Occipital lobe (tissue), 2 donors: Measurements from ENCODE around the gene ZNF714. TPM values are rescaled to one million over a fixed set of nuclear protein-coding genes. Genes with fewer than 3 reads are reported as not detected.

Experiments used
- DNase-seq: peaks from one replicate; lab custom pipeline; 2025; lab: John Stamatoyannopoulos, UW
- total RNA-seq: library from RNA; depleted of rRNA; stranded (reverse); fragments of >200 nt; gene quantifications from one replicate; pipeline ENCODE4 v1.2.3, GENCODE V29; 2014

The ZNF714 gene
- 51.5 TPM for total RNA-seq

DNA sequence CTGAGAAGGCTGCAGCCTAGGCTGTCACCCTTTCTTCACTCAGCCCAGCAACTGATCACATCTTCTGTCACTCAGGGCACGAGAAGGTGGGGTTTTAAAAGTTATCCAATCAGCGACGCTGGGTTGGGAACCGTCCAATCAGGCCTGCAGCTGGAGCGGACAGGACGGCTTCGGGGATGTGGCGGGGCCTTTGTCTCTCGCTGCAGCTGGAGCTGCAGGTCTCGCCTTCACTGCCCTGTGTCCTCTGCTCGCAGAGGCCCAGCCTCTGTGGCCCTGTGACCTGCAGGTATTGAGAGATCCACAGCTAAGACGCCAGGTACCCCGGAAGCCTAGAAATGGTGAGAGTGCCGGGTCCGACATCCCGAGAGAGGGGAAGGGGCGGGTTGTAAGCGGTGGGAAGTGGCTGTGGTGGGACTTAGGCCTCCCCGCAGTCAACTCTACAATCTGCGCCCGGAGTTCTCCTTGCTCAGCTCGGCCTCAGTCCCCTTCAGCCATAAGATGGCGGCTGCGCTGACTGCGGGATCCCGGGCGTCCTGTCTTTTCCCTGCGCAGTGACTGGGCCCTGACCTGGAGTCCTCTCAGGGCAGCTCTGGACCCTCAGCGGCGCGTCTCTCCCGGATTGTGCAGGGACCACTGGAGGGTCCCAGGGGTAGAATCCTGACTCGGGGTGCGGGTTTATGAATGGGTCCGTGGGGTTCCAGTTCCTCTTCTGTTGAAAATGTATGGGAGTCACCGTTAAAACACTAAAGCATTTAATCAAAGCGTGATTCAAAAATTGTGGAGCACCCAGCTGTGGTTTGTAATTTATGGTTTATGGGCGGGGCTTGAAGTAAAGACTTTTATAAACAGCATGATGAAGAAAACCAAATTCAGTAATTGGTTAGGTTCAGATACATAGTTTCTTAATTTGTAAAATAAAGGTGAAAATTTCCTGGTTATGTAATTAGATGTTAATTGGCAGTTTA is at the start of gene ZNF714:
ZNF714 (plus strand) TSS at position 193 of the 965 bp plus-strand sequence. CDS start 16,066 bp downstream, outside the sequence.
- DNase-seq, result peak; percentile 82

DNA sequence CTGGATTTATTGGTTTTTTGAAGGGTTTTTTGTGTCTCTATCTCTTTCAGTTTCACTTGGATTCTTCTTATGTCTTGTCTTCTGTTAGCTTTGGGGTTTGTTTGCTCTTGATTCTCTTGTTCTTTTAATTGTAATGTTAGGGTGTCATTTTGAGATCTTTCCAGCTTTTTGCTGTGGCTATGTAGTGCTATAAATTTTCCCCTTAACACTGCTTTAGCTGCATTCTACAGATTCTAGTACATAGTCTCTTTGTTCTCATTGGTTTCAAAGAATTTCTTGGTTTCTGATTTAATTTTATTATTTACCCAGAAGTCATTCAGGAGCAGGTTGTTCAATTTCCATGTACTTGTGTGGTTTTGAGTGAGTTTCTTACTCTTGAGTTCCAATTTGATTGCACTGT is 37.0 kb upstream of the ZNF714 start:
- no peak for DNase-seq

DNA sequence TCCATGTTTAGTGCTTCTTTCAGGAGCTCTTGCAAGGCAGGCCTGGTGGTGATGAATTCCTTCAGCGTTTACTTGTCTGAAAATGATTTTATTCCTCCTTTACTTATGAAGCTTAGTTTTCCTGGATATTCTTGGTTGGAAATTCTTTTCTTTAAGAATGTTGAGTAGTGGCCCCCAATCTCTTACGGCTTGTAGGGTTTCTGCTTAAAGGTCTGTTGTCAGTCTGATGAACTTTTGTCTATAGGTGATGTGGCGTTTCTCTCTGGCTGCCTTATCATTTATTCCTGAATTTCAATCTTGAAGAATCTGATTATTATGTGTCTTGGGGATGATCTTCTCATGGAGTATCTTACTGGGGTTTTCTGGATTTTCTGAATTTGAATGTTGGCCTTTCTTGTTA is 35.5 kb upstream of the ZNF714 start:
- DNase-seq, result no peak

DNA sequence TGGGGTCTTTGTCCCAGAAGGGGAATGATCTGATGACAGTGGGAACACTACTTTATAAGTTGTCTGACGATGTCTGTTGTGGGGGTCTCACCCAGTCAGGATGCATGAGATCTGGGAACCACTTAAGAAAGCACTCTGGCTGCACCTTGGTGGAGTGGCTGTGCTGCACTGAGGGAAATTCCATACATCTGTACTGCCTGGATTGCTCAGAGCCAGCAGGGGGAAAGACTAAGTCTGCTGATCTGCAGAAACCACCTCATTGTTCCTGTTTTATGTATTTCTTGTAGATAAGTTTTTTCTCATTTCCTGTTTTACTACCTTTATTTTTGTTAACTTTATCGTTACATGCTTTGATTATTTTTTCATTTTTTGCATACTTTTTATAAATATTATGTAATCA is 34.3 kb upstream of the ZNF714 start:
- DNase-seq, result no peak

DNA sequence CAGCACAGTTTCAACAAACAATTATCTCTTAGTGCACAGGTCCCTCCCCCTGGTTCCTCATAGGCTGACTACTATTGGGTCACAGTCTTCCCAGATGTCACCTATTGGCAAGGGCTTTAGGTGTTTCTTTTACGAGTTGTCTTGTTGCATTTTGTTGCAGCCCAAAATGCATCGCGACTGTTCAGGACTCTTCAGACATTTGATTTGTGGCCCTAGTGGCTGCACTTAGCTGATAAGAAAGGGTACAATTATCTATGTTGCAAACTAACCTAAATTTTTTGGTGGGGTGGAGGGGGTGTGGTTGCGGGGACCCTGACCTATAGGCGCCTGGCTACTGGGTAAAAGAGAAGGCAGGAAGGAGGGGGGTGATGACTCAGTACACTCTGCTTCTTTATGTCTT is 29.1 kb upstream of the ZNF714 start:
- no peak for DNase-seq

DNA sequence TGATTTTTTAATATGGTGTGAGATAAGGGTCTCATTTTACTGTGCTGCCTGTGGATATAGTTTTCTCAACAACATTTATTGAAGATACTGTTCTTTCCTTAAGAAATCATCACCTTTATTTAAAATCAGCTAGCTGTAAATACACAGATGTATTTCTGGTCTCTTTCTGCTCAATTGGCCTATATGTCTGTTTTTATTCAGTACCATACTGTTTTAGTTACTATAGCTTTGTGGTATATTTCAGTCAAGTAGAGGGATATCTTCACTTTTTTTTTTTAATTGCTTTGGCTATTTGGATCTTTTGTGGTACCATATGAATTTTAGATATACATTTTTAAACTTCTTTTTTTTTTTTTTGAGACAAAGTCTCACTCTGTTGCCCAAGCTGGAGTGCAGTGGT is 16.7 kb upstream of the ZNF714 start:
- no peak for DNase-seq

DNA sequence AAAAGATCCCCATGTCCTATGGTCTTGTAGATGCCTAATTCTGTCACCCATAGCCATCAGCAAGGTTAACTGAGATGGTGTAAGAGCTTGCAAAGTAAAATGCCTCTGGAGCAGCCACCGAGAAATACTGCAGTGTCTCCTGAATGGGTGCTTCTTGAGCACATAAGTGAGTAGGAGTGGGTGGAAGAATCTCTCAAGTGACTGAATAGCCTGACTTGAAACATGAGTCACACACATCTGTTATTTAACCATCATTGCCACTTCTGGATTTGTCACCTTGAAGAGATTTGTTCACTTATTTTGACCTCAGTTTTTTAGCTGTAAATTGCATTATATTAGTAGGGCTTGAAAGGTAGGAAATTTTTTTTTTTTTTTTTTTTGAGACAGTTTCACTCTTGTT is 2.3 kb downstream of the ZNF714 start:
- DNase-seq, result no peak

DNA sequence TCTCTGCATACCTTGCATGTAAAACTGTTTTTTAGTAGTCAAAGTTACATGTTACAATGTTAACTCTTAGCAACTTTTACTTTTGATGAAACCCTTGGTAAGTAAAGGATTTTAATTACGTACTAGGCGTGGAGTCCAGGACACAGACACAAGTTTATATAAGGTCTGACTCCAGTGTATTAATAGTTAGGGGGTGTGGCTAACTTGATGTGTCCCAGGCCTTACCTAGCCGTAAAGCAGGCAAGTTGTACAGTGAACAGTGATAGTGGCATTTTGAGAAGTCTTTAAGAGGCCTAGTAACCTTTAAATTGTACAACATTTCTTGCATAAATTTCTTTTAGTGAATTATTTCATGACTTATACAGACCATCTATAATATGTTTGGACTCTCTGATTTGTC is 5.9 kb downstream of the ZNF714 start:
- no peak for DNase-seq

DNA sequence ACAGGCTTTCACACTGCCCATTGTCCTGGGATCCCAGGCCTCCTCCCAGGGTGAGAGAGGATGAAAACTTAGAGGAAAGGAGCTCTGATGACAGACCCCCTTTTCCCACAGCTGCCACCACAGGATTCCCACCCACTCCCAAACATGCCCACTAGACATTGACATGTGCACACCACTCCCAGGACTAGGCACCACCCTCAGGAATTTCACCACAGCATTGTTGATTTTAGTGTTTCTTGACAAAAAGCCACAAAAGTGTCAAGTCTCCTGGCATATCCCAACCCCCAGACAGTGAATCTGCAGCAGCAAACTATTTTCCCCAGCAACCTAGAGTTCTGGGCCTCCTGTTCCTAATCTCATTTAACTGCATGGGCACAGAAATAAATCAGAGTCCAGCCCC is 10.1 kb downstream of the ZNF714 start:
- DNase-seq, result no peak

DNA sequence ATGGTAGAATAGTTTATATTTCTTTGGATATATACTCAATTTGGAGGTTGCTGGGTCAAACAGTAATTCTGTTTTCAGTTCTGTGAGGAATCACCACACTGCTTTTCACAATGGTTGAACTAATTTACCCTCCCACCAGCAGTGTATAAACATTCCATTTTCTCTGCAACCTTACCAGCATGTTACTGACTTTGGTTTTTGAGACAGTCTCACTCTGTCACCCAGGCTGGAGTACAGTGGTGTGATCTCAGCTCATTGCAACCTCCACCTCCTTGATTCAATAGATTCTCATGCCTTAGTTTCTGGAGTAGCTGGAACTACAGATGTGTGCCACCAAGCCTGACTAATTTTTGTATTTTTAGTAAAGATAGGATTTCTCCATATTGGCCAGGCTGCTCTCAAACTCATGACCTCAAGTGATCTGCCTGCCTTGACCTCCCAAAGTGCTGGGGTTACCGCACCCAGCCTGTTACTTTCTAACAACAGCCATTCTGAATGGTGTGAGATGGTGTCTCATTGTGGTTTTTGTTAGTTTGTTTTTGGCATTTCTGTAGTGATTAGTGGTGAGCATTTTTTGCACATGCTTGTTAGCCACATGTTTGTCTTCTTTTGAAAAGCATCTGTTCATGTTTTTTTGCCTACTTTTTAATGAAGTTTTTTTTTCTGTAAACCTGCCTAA is 12.5 kb downstream of the ZNF714 start:
- no peak for DNase-seq

DNA sequence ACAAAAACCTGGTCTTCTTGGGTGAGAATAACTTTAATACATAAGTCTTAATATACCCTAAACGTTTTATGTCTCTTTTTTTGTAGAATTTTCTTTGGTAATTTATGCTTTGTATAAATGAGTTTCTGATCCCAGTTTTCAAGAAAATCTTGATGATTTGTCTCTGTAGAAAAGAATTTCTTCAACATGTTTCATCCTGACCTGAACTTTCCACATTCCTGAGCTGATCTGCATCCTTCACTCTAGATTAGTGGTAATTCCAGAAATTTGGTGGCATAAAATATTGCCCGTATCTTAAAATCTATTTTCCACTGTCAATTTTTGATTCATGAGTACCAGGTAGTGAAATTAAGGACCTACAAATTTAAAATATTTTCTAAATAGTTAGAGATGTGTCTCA is 16.3 kb downstream of the ZNF714 start:
- no peak for DNase-seq

DNA sequence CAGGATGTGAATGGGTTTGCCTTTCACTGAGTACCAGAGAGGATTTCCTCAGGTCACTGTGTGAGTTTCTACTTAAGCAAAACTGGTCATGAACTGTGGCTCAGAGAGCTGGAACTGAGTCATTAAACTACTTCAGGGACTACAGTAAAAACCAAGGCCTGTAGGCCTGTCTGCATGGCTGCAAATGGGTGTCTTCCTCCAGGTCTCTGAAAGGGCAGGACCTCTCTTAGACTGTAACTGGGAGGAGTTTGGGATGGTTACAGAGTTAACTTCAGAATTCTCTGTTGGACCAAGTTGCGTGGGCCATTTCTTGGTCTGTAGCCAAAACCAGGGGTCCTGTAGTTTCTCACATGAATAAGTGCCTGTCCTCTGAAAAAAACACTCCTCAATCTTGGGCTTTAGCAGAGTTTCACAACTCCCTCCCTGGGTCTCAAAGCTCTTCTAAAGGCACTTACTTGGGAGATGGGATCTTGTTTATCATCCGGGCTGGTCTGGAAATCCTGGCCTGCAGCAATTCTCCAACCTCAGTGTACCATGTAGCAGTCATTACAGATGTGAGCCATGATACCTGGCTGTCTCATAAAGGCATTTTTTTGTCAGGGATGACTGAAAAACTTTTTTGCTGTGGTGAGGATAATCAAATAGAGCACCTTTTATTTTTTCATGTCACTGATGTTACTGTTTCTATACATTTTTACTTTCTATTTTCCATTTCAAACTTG is 19.7 kb downstream of the ZNF714 start:
- DNase-seq, result no peak

DNA sequence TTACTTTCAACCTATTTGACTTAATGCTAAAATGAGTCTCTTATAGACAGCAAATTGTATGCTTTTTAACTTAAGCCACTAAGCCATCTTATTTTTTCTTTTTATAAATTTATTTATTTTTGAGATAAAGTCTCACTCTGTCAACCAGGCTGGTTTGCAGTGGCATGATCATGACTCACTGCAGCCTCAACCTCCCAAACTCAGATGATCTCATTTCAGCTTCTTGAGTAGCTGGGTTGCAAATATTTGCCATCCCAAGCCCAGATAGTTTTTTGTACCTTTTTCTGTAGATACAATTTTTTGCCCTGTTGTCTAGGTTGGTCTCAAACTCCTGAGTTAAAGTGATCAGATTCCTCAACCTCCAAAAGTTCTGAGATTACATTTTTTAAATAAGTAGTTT is 27.1 kb downstream of the ZNF714 start:
- no peak for DNase-seq

DNA sequence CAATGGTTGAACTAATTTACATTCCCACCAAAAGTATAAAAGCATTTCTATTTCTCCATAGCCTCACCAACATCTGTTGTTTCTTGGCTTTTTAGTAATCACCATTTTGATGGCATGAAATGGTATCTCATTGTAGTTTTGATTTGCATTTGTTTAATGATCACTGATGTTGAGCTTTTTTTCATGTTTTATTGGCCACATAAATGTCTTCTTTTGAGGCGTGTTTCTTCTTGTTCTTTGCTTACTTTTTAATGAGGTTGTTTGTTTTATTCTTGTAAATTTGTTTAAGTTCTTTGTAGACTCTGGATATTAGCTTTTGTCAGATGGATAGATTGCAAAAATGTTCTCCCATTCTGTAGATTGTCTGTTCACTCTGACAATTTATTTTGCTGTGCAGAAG is 28.2 kb downstream of the ZNF714 start:
- DNase-seq, result no peak

DNA sequence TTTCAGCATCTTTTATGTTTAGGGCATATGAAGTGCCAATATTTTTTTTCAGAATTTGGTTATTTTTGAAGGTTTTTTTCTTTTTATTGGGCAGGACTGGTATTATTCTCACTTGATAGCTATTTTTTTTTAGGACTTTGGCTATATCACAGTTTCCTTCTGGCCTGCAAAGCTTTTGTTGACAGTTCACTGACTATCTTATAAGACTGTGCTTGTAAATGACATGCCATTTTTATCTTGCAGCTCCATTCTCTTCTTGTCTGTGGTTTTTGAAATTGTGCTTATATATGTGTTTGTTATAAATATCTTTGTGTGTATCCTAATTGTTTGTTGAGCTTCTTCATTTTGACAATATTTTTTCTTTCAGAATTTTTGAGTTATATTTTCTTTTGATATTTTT is 33.4 kb downstream of the ZNF714 start:
- no peak for DNase-seq

DNA sequence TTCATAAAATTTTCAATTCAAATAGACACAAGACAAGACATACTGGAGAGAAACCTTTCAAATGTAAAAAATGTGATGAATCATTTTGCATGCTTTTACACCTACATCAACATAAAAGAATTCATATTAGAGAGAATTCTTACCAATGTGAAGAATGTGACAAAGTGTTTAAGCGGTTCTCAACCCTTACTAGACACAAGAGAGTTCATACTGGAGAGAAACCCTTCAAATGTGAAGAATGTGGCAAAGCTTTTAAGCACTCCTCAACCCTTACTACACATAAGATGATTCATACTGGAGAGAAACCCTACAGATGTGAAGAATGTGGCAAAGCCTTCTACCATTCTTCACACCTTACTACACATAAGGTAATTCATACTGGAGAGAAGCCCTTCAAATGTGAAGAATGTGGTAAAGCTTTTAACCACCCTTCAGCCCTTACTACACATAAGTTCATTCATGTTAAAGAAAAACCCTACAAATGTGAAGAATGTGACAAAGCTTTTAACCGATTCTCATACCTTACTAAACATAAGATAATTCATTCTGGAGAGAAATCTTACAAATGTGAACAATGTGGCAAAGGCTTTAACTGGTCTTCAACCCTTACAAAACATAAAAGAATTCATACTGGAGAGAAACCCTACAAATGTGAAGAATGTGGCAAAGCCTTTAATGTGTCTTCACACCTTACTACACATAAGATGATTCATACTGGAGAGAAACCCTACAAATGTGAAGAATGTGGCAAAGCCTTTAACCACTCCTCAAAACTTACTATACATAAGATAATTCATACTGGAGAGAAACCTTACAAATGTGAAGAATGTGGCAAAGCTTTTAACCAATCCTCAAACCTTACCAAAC is 35.3 kb downstream of the ZNF714 start:
- DNase-seq, result no peak

DNA sequence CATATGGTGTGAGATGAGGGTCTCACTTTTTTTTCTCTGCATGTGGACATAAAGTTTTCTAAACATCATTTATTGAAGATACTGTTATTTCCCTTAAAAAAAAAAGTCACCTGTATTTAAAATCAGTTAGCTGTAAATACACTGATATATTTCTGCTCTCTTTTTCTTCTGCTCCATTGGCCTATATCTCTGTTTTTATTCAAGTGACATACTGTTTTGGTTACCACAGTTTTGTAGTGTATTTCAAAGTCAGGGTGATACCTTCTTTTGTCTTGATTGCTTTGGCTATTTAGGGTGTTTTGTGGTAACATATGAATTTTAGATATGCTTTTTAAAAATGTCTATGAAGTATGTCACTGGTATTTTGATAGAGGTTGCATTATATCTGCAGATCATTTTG is 44.1 kb downstream of the ZNF714 start:
- DNase-seq, result no peak

DNA sequence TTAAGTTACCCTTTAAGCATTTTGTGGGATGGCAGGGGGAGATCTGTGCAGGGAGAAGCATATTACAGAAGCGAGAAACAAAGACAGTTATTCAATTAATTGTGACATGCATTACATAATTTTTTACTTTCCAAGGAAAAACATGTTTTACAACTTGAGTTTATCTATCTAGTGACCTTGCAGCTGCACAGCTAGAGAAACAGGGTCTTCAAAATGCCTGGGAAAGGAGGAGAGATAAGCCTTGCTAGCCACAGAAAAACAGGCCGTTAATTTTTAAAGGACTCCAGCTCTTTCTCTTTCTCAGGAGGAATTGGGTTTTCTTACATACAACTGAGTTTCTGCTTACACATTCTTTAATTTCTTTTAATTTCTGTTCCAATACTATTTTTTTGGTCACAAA is 45.0 kb downstream of the ZNF714 start:
- no peak for DNase-seq

DNA sequence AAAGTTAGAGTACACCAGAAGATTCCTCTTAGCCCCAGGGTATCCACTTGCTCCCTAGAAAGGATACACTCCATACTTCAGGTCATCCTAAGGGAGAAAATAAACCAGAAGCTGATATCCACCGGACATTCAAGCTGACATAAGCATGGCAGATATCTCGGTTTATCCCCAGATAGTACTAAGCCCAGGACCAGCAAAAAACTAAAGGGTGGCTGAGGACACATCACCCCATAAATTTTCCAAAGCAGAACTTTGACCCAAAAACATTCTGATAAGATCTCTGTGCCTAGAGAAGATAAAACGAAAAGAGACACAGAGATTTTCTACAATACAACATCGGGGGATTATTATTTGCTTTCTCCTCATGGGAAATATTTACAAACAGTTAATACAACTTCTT is 45.9 kb downstream of the ZNF714 start:
- no peak for DNase-seq

DNA sequence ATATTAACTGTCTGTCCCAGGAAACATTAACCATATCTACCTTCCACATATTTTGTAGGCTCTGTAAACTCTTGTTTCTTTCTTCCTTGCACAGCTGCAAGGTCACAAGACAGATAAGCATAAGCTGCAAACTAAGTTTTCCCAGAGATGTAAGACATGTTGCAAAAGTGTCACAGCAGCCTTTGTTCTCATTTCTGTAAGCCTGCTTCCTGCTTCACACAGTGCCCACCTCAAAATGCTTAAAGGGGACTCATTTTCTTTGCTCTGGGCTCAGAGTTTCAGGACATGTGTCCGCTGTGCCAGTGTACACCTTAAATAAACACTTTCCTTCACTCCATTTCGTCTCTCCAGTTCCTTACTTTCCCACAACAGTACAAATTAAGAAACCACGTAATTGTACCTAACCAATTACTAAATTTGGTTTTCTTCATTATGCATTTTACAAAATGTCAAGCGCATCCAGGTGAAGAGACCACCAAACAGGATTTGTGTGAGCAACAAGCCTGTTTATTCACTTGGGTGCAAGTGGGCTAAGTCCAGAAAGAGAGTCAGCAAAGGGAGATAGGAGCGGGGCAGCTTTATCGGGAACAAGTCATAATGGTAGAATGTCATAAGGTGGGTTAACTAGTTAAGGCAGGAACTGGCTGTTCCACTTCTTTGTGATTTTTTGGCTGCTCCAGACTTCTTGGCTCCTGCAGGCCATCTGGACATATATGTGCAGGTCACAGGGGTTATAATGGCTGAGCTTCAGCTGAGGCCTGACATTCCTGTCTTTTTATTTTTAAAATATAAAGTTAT is 47.1 kb downstream of the ZNF714 start:
- DNase-seq, result no peak
